Karpas-422 (cell line): Measurements from ENCODE around the gene KCNN3. TPM values are rescaled to one million over a fixed set of nuclear protein-coding genes. Genes with fewer than 3 reads are reported as not detected.

Experiments used
- DNase-seq: peaks from one replicate; pipeline ENCODE4 v3.0.0-alpha.2; 2015
- H2AFZ ChIP-seq: fragments of 200-600 bp; sonication (generic); 2 replicates; pipeline ENCODE4 v1.6.1; 2014; ENCODE audit warnings: antibody characterized with exemption, low read length, mixed read lengths
- H3K27ac ChIP-seq: fragments of 200-600 bp; sonication (generic); 2 replicates; pipeline ENCODE4 v1.5.1; 2014; ENCODE audit warnings: mild to moderate bottlenecking, low read length, moderate library complexity
- H3K27me3 ChIP-seq: fragments of 200-600 bp; sonication (generic); 2 replicates; pipeline ENCODE4 v1.6.1; 2014; ENCODE audit warnings: low read length, mixed read lengths
- H3K36me3 ChIP-seq: fragments of 200-600 bp; sonication (generic); 2 replicates; pipeline ENCODE4 v1.6.1; 2014; ENCODE audit warnings: low read length, mixed read lengths; ENCODE audit not compliant: insufficient read depth
- H3K4me1 ChIP-seq: fragments of 200-600 bp; sonication (generic); 2 replicates; pipeline ENCODE4 v1.6.1; 2014; ENCODE audit warnings: mild to moderate bottlenecking, low read length, mixed read lengths
- H3K4me2 ChIP-seq: fragments of 200-600 bp; sonication (generic); 2 replicates; pipeline ENCODE4 v1.6.1; 2014; ENCODE audit warnings: low read length, low read depth, mild to moderate bottlenecking; ENCODE audit not compliant: poor library complexity, severe bottlenecking
- H3K4me3 ChIP-seq: fragments of 200-600 bp; sonication (generic); 2 replicates; pipeline ENCODE4 v1.5.1; 2014; ENCODE audit warnings: mild to moderate bottlenecking, antibody characterized with exemption, low read length, mixed read lengths
- H3K79me2 ChIP-seq: fragments of 200-600 bp; sonication (generic); 2 replicates; pipeline ENCODE4 v1.6.1; 2014; ENCODE audit warnings: mild to moderate bottlenecking, low read length, mixed read lengths
- H3K9ac ChIP-seq: fragments of 200-600 bp; sonication (generic); 2 replicates; pipeline ENCODE4 v1.6.0; 2014; ENCODE audit warnings: low read length
- H3K9me2 ChIP-seq: fragments of 200-600 bp; sonication (generic), shearing (Covaris generic); replicated peaks from 2 replicates; pipeline ENCODE4 v1.6.0; 2014; ENCODE audit warnings: mild to moderate bottlenecking, low read length, moderate library complexity; ENCODE audit not compliant: insufficient read depth
- H3K9me3 ChIP-seq: fragments of 300-700, 200-600 bp; sonication (generic); 2 replicates; pipeline ENCODE4 v1.6.1; 2014; ENCODE audit warnings: low read length, mixed read lengths
- H4K20me1 ChIP-seq: fragments of 200-600 bp; sonication (generic); 2 replicates; pipeline ENCODE4 v1.6.1; 2014; ENCODE audit warnings: mild to moderate bottlenecking, antibody characterized with exemption, low read length, low read depth; ENCODE audit not compliant: insufficient read depth
- total RNA-seq: library from RNA; depleted of rRNA; stranded (reverse); fragments of >200 nt; shearing (Covaris generic); gene quantifications from 2 replicates; pipeline ENCODE4 v1.2.3, GENCODE V29; 2014; ENCODE audit warnings: low replicate concordance

KCNN3 gene
- total RNA-seq, 1 experiment from 2014 or later, result 68.2 TPM

DNA sequence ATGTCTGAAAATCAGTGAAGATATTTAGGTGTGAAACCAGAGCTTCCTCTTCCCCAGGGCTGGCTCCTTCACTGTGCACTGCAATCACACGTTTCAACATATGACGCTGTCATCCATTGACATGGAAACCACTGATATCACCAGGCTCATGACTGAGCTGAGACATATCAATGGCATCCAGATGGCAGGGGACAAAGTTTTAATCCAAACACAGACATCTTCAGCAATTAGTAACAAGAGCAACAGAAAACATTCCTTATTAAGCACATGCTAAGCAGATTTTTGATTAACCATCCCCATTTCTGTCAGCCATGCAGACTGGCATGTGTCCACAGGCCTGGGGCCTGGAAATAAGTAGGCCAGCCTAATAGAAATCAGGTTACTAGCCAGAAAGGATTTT lies 154.1 kb downstream of the KCNN3 start:
- no peak overlapping the region for H3K4me3 ChIP-seq
- no peaks in the 10 kb centered on the region for H3K9me3 ChIP-seq
- H4K20me1 ChIP-seq, result no peaks in the 10 kb centered on the region
- H3K4me2 ChIP-seq, result no peak overlapping the region
- DNase-seq, result no peak
- H3K9me2 ChIP-seq, result no peaks in the 10 kb centered on the region
- H3K27me3 ChIP-seq, result no peaks in the 10 kb centered on the region
- peaks cover 4% of the 10 kb centered on the region; the same call in 1 of the 2 replicates for H3K4me1 ChIP-seq
- peak overlapping the region; percentile 21; the same call in 1 of the 2 replicates for H3K27ac ChIP-seq
- no peak overlapping the region for H2AFZ ChIP-seq
- no peaks in the 10 kb centered on the region for H3K79me2 ChIP-seq
- H3K36me3 ChIP-seq, result peaks cover 26% of the 10 kb centered on the region
- no peak overlapping the region for H3K9ac ChIP-seq

DNA sequence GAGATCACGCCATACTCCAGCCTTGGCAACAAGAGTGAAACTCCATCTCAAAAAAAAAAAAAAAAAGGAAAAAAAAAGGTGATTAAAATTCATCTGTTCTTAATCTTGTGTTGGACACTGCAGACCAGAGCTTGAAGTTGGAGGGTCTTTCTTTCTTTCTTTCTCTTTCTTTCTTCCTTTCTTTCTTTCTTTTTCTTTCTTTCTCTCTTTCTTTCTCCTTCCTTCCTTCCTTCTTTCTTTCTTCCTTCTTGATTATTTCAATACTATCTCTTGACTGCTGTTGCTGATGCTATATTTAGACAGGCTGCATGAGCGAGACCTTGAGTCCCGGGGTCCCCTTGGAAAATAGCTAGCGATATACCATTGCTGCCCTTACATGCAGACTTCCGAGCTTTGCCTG lies 154.7 kb downstream of the KCNN3 start:
- DNase-seq, result no peak
- no peak overlapping the region for H2AFZ ChIP-seq
- no peaks in the 10 kb centered on the region for H3K79me2 ChIP-seq
- H3K4me2 ChIP-seq, result no peak overlapping the region
- no peaks in the 10 kb centered on the region for H3K9me3 ChIP-seq
- H3K27me3 ChIP-seq, result no peaks in the 10 kb centered on the region
- H3K27ac ChIP-seq, result no peak overlapping the region
- peaks cover 24% of the 10 kb centered on the region for H3K36me3 ChIP-seq
- peaks cover 4% of the 10 kb centered on the region; the same call in 1 of the 2 replicates for H3K4me1 ChIP-seq
- no peaks in the 10 kb centered on the region for H3K9me2 ChIP-seq
- H3K4me3 ChIP-seq, result no peak overlapping the region
- no peaks in the 10 kb centered on the region for H4K20me1 ChIP-seq
- H3K9ac ChIP-seq, result no peak overlapping the region

DNA sequence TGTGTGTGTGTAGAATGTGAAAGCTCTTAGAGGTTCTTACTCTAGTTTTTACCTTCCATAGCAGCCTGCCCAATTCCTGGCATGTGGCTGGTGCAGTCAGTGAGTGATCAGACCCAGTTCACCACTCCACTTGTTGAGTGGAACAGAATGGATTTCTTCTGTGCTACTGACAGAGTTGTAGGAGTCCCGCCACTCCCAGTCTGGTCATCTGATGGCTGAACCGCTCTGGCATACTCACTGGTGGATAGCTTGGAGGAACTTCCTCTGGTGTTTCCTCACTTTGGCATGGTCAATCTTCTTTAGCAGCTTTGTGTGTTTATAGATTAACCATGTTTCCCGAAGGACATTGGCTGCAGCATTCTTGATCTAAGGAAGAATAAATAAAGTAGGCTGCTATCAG lies 155.4 kb downstream of the KCNN3 start:
- Histone ChIP-seq H3K4me2 (no peak overlapping the region), H3K4me3 (no peak overlapping the region), H4K20me1 (no peaks in the 10 kb centered on the region), H3K9me3 (no peaks in the 10 kb centered on the region), H2AFZ (no peak overlapping the region), H3K9ac (no peak overlapping the region), H3K36me3 (peaks cover 28% of the 10 kb centered on the region), H3K79me2 (no peaks in the 10 kb centered on the region), H3K9me2 (no peaks in the 10 kb centered on the region), H3K27ac (no peak overlapping the region), H3K27me3 (no peaks in the 10 kb centered on the region), H3K4me1 (peaks cover 4% of the 10 kb centered on the region; the same call in 1 of the 2 replicates)
- DNase-seq, result no peak

DNA sequence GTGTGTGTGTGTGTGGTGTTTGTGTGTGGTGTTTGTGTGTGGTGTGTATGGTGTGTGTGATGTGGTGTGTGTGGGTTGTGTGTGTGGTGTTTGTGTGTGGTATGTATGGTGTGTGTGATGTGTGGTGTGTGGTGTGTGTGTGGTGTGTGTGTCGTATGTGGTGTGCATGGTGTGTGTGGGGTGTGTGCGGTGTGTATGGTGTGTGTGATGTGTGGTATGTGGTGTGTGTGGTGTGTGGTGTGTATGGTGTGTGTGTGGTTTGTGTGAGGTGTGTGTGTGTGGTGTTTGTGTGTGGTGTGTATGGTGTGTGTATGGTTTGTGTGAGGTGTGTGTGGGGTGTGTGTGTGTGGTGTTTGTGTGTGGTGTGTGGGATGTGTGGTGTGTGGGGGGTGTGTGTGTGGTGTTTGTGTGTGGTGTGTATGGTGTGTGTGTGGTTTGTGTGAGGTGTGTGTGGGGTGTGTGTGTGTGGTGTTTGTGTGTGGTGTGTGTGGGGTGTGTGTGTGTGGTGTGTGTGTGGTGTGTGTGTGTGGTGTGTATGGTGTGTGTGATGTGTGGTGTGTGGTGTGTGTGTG lies 155.9 kb downstream of the KCNN3 start:
- no peaks in the 10 kb centered on the region for H3K9me2 ChIP-seq

DNA sequence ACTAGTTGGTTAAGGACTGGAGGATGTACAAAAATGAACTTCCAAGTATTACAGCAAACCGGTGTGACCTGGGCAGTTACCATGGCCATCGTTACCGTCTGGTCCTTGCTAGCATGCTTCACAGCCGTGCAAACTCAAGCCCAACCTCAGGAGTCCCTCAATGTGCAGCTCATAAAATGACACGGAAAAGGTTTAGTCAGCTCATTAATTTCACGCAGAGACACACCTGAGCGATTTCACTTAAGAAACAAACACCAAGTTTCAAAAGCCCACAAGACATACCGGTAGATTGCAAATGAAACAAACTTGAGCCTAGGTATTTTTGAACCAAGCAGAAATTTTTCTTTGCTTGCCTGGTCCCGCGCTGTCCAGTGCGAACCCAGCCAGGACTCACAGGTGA lies 157.1 kb downstream of the KCNN3 start:
- Histone ChIP-seq H3K27me3 (no peaks in the 10 kb centered on the region), H3K79me2 (no peaks in the 10 kb centered on the region), H3K9me3 (no peaks in the 10 kb centered on the region), H3K4me2 (no peak overlapping the region), H3K4me3 (no peak overlapping the region), H3K9ac (no peak overlapping the region), H4K20me1 (no peaks in the 10 kb centered on the region), H3K4me1 (peaks cover 4% of the 10 kb centered on the region; the same call in 1 of the 2 replicates), H3K36me3 (peaks cover 28% of the 10 kb centered on the region), H3K9me2 (no peaks in the 10 kb centered on the region), H2AFZ (no peak overlapping the region), H3K27ac (no peak overlapping the region)
- no peak for DNase-seq

More for the DNA sequence above, 155.9 kb downstream of the KCNN3 start:
- Histone ChIP-seq H3K36me3 (peaks cover 28% of the 10 kb centered on the region), H3K79me2 (no peaks in the 10 kb centered on the region), H4K20me1 (no peaks in the 10 kb centered on the region), H3K27me3 (no peaks in the 10 kb centered on the region), H3K9ac (no peak overlapping the region), H3K4me2 (no peak overlapping the region), H3K27ac (no peak overlapping the region), H3K4me3 (no peak overlapping the region), H3K9me3 (no peaks in the 10 kb centered on the region), H2AFZ (no peak overlapping the region), H3K4me1 (peaks cover 4% of the 10 kb centered on the region; the same call in 1 of the 2 replicates)
- no peak for DNase-seq

DNA sequence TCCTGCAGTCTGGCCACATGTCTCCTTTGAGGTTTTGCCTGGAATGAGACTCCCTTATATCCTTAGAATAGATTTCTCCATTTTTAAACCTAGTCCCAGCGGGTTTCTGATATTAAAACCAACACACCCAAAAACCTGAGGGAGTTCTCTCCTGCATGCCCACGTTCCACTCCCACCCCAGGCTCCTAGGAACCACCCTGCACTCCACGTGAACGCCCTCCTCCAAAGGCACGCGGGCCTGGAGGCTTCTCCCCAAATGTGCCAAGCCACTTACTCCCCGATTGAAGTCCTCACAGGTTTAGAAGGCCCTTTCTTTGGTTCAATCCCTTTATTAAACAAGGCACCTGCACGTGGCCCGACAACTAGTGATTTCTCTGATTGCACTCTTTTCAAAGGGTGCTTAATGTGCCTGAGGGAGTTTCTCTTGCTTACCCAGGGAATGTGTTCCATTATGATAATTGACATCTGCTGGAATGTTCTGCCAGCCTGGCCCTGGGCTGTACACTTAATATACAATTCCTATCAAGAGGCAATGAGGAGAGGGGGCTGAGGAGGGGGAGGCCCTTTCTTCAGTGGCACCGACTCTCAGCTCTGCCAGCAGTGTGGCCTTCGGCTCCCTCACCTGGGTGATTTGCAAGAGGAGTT lies 157.8 kb downstream of the KCNN3 start:
- Histone ChIP-seq H2AFZ (no peak overlapping the region), H3K9me3 (no peaks in the 10 kb centered on the region), H3K27me3 (no peaks in the 10 kb centered on the region), H3K4me2 (no peak overlapping the region), H3K4me1 (peaks cover 4% of the 10 kb centered on the region; the same call in 1 of the 2 replicates), H3K36me3 (peaks cover 28% of the 10 kb centered on the region), H3K27ac (no peak overlapping the region), H3K9ac (no peak overlapping the region), H3K9me2 (no peaks in the 10 kb centered on the region), H3K79me2 (no peaks in the 10 kb centered on the region), H4K20me1 (no peaks in the 10 kb centered on the region), H3K4me3 (no peak overlapping the region)
- DNase-seq, result no peak

DNA sequence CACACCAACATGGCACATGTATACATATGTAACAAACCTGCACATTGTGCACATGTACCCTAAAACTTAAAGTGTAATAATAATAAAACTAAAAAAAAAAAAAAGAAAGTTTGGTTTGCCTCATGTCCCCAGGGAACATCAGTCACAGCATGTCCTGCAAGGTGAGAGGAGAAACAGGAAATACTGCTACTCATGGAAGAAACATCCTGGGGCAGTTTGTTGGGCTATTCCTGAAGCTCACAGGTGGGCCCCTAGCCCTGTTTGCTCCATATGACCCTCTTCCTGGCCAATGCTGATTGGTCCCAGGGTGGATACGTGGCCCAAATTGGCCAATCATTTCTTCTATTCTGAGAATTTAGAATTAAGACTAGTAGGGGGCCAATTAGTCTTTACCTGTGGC lies 158.7 kb downstream of the KCNN3 start:
- Histone ChIP-seq H3K4me3 (no peak overlapping the region), H3K27me3 (no peaks in the 10 kb centered on the region), H3K79me2 (no peaks in the 10 kb centered on the region), H3K4me1 (no peaks in the 10 kb centered on the region), H3K9ac (no peak overlapping the region), H3K9me2 (no peaks in the 10 kb centered on the region), H2AFZ (no peak overlapping the region), H3K36me3 (peaks cover 31% of the 10 kb centered on the region), H3K27ac (no peak overlapping the region), H3K4me2 (no peak overlapping the region), H3K9me3 (no peaks in the 10 kb centered on the region), H4K20me1 (no peaks in the 10 kb centered on the region)
- no peak for DNase-seq

DNA sequence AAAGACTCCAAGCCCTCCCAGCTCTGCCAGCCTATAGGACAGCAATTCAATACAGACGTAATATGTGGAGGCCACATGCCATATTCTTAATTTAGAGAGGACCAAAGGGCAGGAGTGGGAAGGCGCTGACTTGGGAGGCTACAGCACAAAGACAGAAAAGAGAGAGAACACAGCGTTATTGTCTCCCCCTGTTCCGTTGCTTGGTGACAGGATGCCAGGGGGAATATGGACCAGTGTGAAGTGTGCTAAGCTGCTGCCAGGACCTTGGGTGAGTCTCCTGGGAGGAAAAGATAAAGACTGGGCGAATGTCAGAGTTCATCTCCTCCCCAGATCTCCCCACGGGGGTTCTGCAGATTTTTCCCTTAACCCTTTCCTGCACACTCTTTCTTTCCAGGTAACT lies 160.0 kb downstream of the KCNN3 start:
- H3K27ac ChIP-seq, result no peak overlapping the region

More for the DNA sequence above, 160.0 kb downstream of the KCNN3 start:
- H3K79me2 ChIP-seq, result no peaks in the 10 kb centered on the region
- H3K4me2 ChIP-seq, result no peak overlapping the region
- no peak overlapping the region for H3K4me3 ChIP-seq
- peaks cover 36% of the 10 kb centered on the region for H3K36me3 ChIP-seq
- no peak overlapping the region for H3K9ac ChIP-seq
- no peak for DNase-seq
- H3K9me2 ChIP-seq, result no peaks in the 10 kb centered on the region
- no peaks in the 10 kb centered on the region for H4K20me1 ChIP-seq
- H2AFZ ChIP-seq, result no peak overlapping the region
- no peaks in the 10 kb centered on the region for H3K27me3 ChIP-seq
- no peaks in the 10 kb centered on the region for H3K4me1 ChIP-seq
- no peaks in the 10 kb centered on the region for H3K9me3 ChIP-seq
